K562 (cell line): Measurements from ENCODE around the gene PLEKHG5. TPM values are rescaled to one million over a fixed set of nuclear protein-coding genes. Genes with fewer than 3 reads are reported as not detected.

Experiments
- ATAC-seq: fragments of 200-7000 bp; cut with Tn5 transposase; 3 replicates; pipeline ENCODE4 v1.9.1; 2020; ENCODE audit warnings: moderate library complexity
- BruUV-seq: library from RNA; stranded (reverse); fragments of 400-500 nt; replicated peaks from 2 replicates; lab custom pipeline; 2021; lab: Mats Ljungman, UMichigan
- CTCF ChIA-PET: fragments of 300-600 bp; formaldehyde crosslinking; extraction: SDS; loops from one replicate; lab custom pipeline; 2021; ENCODE audit warnings: low intra/inter-chr PET ratio; lab: Yijun Ruan, JAX
- POLR2A ChIA-PET: fragments of 300-600, 350-650 bp; sonication (Branson Sonifier 250); formaldehyde crosslinking; extraction: SDS; loops from one replicate; lab custom pipeline; 2021; ENCODE audit warnings: antibody characterized with exemption, inconsistent platforms; lab: Yijun Ruan, JAX
- DNase-seq, 4 experiments: peaks; one replicate each; pipeline versions ENCODE4 v3.0.0 to v3.0.0-alpha.2; 2011 to 2018; ENCODE audit warnings: low spot score in 3 of 4, mixed read lengths in 3 of 4; ENCODE audit errors: extremely low read depth in 1 of 4
- FAIRE-seq: peaks from 2 replicates; lab custom pipeline; 2011; peaks lifted over from hg19 to GRCh38; lab: Jason Lieb, UNC
- H2AFZ ChIP-seq: 2 replicates; pipeline ENCODE4 v1.6.0; 2011; ENCODE audit warnings: low read depth, low read length, control low read depth, inconsistent platforms
- H3K27ac ChIP-seq: fragments of 200-600 bp; 3 replicates; pipeline ENCODE4 v1.8.0; 2011; ENCODE audit warnings: low read depth, mild to moderate bottlenecking, control low read depth, inconsistent platforms, low read length, moderate library complexity, mixed read lengths; ENCODE audit errors: extremely low read depth
- H3K27me3 ChIP-seq, 2 experiments: fragments of 300-600 bp in 1 of 2; 2 replicates in 1 of 2; 3 replicates in 1 of 2; pipeline versions ENCODE4 v1.6.0 to v1.8.0; 2011; ENCODE audit warnings: inconsistent platforms in 2 of 2, low read length in 2 of 2, mild to moderate bottlenecking in 1 of 2, mixed read lengths in 1 of 2, moderate library complexity in 1 of 2; ENCODE audit not compliant: control insufficient read depth in 2 of 2, insufficient read depth in 2 of 2
- H3K36me3 ChIP-seq: fragments of 300-600 bp; 3 replicates; pipeline ENCODE4 v1.8.0; 2011; ENCODE audit warnings: mild to moderate bottlenecking, low read length, inconsistent platforms; ENCODE audit not compliant: control insufficient read depth, insufficient read depth
- H3K4me1 ChIP-seq, 2 experiments: fragments of 200-600 bp in 1 of 2; replicated peaks in 1 of 2; 2 replicates in 1 of 2; 3 replicates in 1 of 2; pipeline versions ENCODE4 v1.5.1 to v1.8.0; 2011; ENCODE audit warnings: inconsistent platforms in 2 of 2, low read length in 2 of 2, mild to moderate bottlenecking in 1 of 2, mixed read lengths in 1 of 2, moderate library complexity in 1 of 2; ENCODE audit not compliant: control insufficient read depth in 2 of 2, insufficient read depth in 2 of 2
- H3K4me2 ChIP-seq: 2 replicates; pipeline ENCODE4 v1.6.1; 2011; ENCODE audit warnings: low read length, control low read depth, inconsistent platforms, mixed read lengths; ENCODE audit not compliant: insufficient read depth
- H3K4me3 ChIP-seq: fragments of 200-600 bp; sonication (generic), shearing (Covaris generic); 2 replicates; pipeline ENCODE4 v1.5.1; 2016; ENCODE audit warnings: control low read depth, inconsistent platforms
- H3K79me2 ChIP-seq: fragments of 200-600 bp; 3 replicates; pipeline ENCODE4 v1.8.0; 2011; ENCODE audit warnings: low read length, inconsistent platforms; ENCODE audit not compliant: control insufficient read depth, insufficient read depth
- H3K9ac ChIP-seq, 2 experiments: 2 replicates each; pipeline versions ENCODE4 v1.6.0 to v1.6.1; 2011; ENCODE audit warnings: low read depth in 2 of 2, low read length in 2 of 2, control low read depth in 1 of 2, inconsistent platforms in 1 of 2, mild to moderate bottlenecking in 1 of 2, mixed read lengths in 1 of 2; ENCODE audit not compliant: insufficient read depth in 1 of 2
- H3K9me1 ChIP-seq: one replicate; pipeline ENCODE4 v1.6.0; 2011; ENCODE audit warnings: inconsistent platforms, mild to moderate bottlenecking, low read length, moderate library complexity; ENCODE audit not compliant: control insufficient read depth, insufficient read depth
- H3K9me3 ChIP-seq: replicated peaks from 2 replicates; pipeline ENCODE4 v1.5.1; 2011; ENCODE audit warnings: low read depth, low read length, inconsistent platforms; ENCODE audit not compliant: control insufficient read depth, insufficient read depth
- H4K20me1 ChIP-seq: replicated peaks from 2 replicates; pipeline ENCODE4 v1.6.1; 2011; ENCODE audit warnings: low read length, inconsistent platforms, mixed read lengths; ENCODE audit not compliant: control insufficient read depth, insufficient read depth
- CBFB ChIP-seq: sonication (generic); formaldehyde crosslinking; IDR thresholded peaks from 2 replicates; pipeline ENCODE4 v1.4.0; 2020; ENCODE audit warnings: mild to moderate bottlenecking, missing genetic modification reagents
- FOXK1 ChIP-seq: sonication (generic); formaldehyde crosslinking; IDR thresholded peaks from 2 replicates; pipeline ENCODE4 v1.8.0; 2022; ENCODE audit warnings: missing genetic modification reagents, mild to moderate bottlenecking, borderline replicate concordance
- HNRNPUL1 ChIP-seq: fragments of 200-400 bp; formaldehyde crosslinking; IDR thresholded peaks from 2 replicates; pipeline ENCODE4 v1.6.1; 2017; ENCODE audit warnings: low read length
- HOXB6 ChIP-seq: fragments of 250-450 bp; sonication (Bioruptor Pico); IDR thresholded peaks from 2 replicates; pipeline ENCODE4 v1.5.1; 2022; ENCODE audit warnings: mild to moderate bottlenecking, borderline replicate concordance
- KHSRP ChIP-seq: fragments of 450-650 bp; IDR thresholded peaks from 2 replicates; pipeline ENCODE4 v1.6.1; 2017
- KLF6 ChIP-seq: fragments of 250-450 bp; sonication (Bioruptor Pico); IDR thresholded peaks from 2 replicates; pipeline ENCODE4 v1.4.0; 2020; ENCODE audit warnings: mild to moderate bottlenecking, moderate library complexity, borderline replicate concordance
- MXI1 ChIP-seq: IDR thresholded peaks from 2 replicates; pipeline ENCODE4 v1.6.1; 2011; ENCODE audit warnings: low read depth, mild to moderate bottlenecking, improper control_type of control experiment, low read length
- SAFB ChIP-seq: fragments of 200-400 bp; formaldehyde crosslinking; IDR thresholded peaks from 2 replicates; pipeline ENCODE4 v1.6.1; 2017; ENCODE audit warnings: low read depth, low read length, borderline replicate concordance
- TOE1 ChIP-seq, 2 experiments: fragments of 450-650 bp in 1 of 2; sonication (generic) in 1 of 2; formaldehyde crosslinking in 1 of 2; IDR thresholded peaks; 2 replicates each; pipeline versions ENCODE4 v1.7.1 to v1.8.0; 2016 to 2022; ENCODE audit warnings: borderline replicate concordance in 2 of 2, mild to moderate bottlenecking in 2 of 2, antibody characterized with exemption in 1 of 2, inconsistent platforms in 1 of 2, low read depth in 1 of 2, missing genetic modification reagents in 1 of 2, moderate library complexity in 1 of 2
- ZNF717 ChIP-seq: fragments of 250-450 bp; sonication (Bioruptor Pico); IDR thresholded peaks from 2 replicates; pipeline ENCODE4 v1.5.0; 2021
- WGBS: fragments of 100-300 bp; shearing (Covaris generic); methylation state at CpG from one replicate; pipeline ENCODE4 v1.1.6; 2016; ENCODE audit warnings: low coverage, mixed read lengths; ENCODE audit not compliant: insufficient coverage; ENCODE audit errors: missing lambda C conversion rate; 5-methylcytosine and 5-hydroxymethylcytosine counted together
- in situ Hi-C: fragments of 300-500 bp; cut with MboI; formaldehyde crosslinking; loops from 4 replicates; pipeline ENCODE4 v1.15.0; 2018; ENCODE audit warnings: inconsistent platforms, mixed read lengths
- intact Hi-C: fragments of 100-400 bp; cut with micrococcal nuclease; formaldehyde crosslinking; loops from 2 replicates; pipeline ENCODE4 v1.14.2; 2022
- polyA plus RNA-seq, 8 experiments: library from polyadenylated mRNA; depleted of rRNA in 4 of 8; stranded (reverse) in 5 of 8; unstranded in 3 of 8; fragments of >200 nt; fragmentation: Nextera tagmentation in 2 of 8; fragmentation: Illumina TruSeq in 1 of 8; extraction: Ambion mirVana in 2 of 8; extraction: Trizol in 1 of 8; gene quantifications; 2 replicates each; pipeline versions ENCODE4 v1.2.1 to v1.2.3, GENCODE V29; 2011 to 2014; ENCODE audit warnings: inconsistent platforms in 1 of 8, missing spikeins in 1 of 8
- total RNA-seq, 7 experiments: library from RNA; depleted of rRNA in 6 of 7; stranded (reverse); fragments of >200 nt in 6 of 7; fragmentation: Illumina TruSeq in 2 of 7; extraction: Trizol in 2 of 7; gene quantifications; 2 replicates each; pipeline versions ENCODE4 v1.2.1 to v1.2.3, GENCODE V29; 2011 to 2021; ENCODE audit warnings: low replicate concordance in 1 of 7
- TF ChIP-seq, protein P1 (sequence below): IDR thresholded peaks from 2 replicates; pipeline ENCODE4 v1.6.1; 2012; ENCODE audit warnings: low read depth, low read length, improper control_type of control experiment, borderline replicate concordance
- TF ChIP-seq, protein P2 (sequence below): fragments of 250-450 bp; sonication (Bioruptor Pico); IDR thresholded peaks from 2 replicates; pipeline ENCODE4 v1.5.0; 2021
- TF ChIP-seq, protein P3 (sequence below): conservative IDR thresholded peaks from 2 replicates; pipeline ENCODE4 v1.6.1; 2011; ENCODE audit warnings: low read depth, mild to moderate bottlenecking, low read length; ENCODE audit not compliant: control insufficient read depth

Gene PLEKHG5
- total and polyA plus RNA-seq, 9 of the 15 experiments (the other 6 are each of a cell fraction or from before 2014, with no cell fraction given), result 0.04 to 0.29 (median 0.09) TPM; not detected in 3

DNA sequence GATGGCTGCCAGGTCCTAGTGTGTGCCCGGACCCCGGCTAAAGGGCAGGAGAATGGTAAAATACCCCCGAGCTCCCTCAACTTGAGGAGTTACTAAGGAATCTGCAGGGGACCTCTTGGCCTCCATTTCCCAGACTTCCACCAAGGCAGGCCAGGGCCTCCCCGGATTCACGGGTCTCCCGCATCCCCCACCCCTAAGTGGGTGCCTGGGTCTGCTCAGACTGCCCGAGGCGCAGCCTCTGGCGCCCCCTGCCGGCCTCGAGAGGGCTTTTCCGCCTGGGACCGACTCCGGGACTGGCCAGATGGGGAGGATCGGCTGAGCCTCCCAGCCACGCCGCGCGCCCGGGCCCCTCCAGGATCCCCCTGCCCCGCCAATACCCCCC, 1.7 kb downstream of the PLEKHG5 start:
- FAIRE-seq (peak; percentile 74), ATAC-seq (peak; percentile 91), DNase-seq (peak; percentile 91 to 97 (median 96))
- in situ Hi-C loops, result loop anchor here (10.0 to 25.0 kb wide), 2 partner anchors 145 to 723 kb away; no protein-coding TSS in a partner anchor
- no peaks in the 10 kb centered on the region for H3K36me3 ChIP-seq
- peak overlapping the region; percentile 79 for H3K4me2 ChIP-seq
- H4K20me1 ChIP-seq, result peaks cover 28% of the 10 kb centered on the region
- peaks cover 4 to 43% of the 10 kb centered on the region in 2 experiments; a peak in 2 of 5 replicates for H3K4me1 ChIP-seq
- CTCF ChIA-PET, result interaction anchor here (0.6 to 2.1 kb wide), 3 partner anchors 64 to 243 kb away, joined by 4 to 14 read pairs (median 4); partner anchors contain the start of gene NOL9
- 11% methylated on average over 19 of the region's 21 CpGs for WGBS
- H3K79me2 ChIP-seq, result no peaks in the 10 kb centered on the region
- peaks cover 18 to 70% of the 10 kb centered on the region in 2 experiments; a peak in 4 of 5 replicates for H3K27me3 ChIP-seq
- no peak overlapping the region for H3K27ac ChIP-seq
- peak overlapping the region; percentile 8 to 66; a peak in 3 of 4 replicates for H3K9ac ChIP-seq
- H2AFZ ChIP-seq, result peak overlapping the region; percentile 80
- peak overlapping the region; percentile 40 for H3K4me3 ChIP-seq
- intact Hi-C loops, result loop anchor here (5.0 kb wide), 1 partner anchor 87 kb away; no protein-coding TSS in a partner anchor
- H3K9me3 ChIP-seq, result no peaks in the 10 kb centered on the region
- peaks cover 4% of the 10 kb centered on the region for H3K9me1 ChIP-seq
- POLR2A ChIA-PET, result interaction anchor here (0.6 to 2.0 kb wide), 3 partner anchors 10 to 297 kb away, joined by 3 to 8 read pairs (median 4); no protein-coding TSS in a partner anchor
- no TSS peak for BruUV-seq
- TF ChIP-seq FOXK1 (no peak), SAFB (0 out of 2 replicates have a peak, but pooled peaks have one; percentile 11), TOE1 (IDR thresholded peaks at IDR 0.05; ENCODE audit: borderline replicate concordance) (no peak), TOE1 (CRISPR knock-in tag; IDR thresholded peaks at IDR 0.05; ENCODE audit: borderline replicate concordance, low read depth) (no peak), KLF6 (CRISPR knock-in tag) (no peak), CBFB (no peak), HOXB6 (CRISPR knock-in tag) (no peak), KHSRP (no peak), MXI1 (no peak), ZNF717 (CRISPR knock-in tag) (no peak), HNRNPUL1 (no peak)
- TF ChIP-seq, protein P1, sequence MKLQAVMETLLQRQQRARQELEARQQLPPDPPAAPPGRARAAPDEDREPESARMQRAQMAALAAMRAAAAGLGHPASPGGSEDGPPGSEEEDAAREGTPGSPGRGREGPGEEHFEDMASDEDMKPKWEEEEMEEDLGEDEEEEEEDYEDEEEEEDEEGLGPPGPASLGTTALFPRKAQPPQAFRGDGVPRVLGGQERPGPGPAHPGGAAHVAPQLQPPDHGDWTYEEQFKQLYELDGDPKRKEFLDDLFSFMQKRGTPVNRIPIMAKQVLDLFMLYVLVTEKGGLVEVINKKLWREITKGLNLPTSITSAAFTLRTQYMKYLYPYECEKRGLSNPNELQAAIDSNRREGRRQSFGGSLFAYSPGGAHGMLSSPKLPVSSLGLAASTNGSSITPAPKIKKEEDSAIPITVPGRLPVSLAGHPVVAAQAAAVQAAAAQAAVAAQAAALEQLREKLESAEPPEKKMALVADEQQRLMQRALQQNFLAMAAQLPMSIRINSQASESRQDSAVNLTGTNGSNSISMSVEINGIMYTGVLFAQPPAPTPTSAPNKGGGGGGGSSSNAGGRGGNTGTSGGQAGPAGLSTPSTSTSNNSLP, result no peak
- TF ChIP-seq, protein P2, sequence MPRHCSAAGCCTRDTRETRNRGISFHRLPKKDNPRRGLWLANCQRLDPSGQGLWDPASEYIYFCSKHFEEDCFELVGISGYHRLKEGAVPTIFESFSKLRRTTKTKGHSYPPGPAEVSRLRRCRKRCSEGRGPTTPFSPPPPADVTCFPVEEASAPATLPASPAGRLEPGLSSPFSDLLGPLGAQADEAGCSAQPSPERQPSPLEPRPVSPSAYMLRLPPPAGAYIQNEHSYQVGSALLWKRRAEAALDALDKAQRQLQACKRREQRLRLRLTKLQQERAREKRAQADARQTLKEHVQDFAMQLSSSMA, result no peak
- TF ChIP-seq, protein P3, sequence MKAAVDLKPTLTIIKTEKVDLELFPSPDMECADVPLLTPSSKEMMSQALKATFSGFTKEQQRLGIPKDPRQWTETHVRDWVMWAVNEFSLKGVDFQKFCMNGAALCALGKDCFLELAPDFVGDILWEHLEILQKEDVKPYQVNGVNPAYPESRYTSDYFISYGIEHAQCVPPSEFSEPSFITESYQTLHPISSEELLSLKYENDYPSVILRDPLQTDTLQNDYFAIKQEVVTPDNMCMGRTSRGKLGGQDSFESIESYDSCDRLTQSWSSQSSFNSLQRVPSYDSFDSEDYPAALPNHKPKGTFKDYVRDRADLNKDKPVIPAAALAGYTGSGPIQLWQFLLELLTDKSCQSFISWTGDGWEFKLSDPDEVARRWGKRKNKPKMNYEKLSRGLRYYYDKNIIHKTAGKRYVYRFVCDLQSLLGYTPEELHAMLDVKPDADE, result no peak
